ENCODE measurements around the gene SLC25A1. TPM values are rescaled to one million over a fixed set of nuclear protein-coding genes. Genes with fewer than 3 reads are reported as not detected.

Gene SLC25A1
- total RNA-seq, 1 experiment from 2014 or later: 162 TPM

GRCh38 chr22:19226428-19226827, 47.9 kb upstream of the SLC25A1 start:
- TF ChIP-seq SIN3A (IDR thresholded peaks at IDR 0.05; ENCODE audit: borderline replicate concordance, insufficient read depth, low read depth, low read length) (no peak), CTCF (IDR thresholded peaks at IDR 0.05) (no peak), TCF7L2 (IDR thresholded peaks at IDR 0.05; ENCODE audit: low read depth, low read length) (no peak), REST (IDR thresholded peaks at IDR 0.05; ENCODE audit: insufficient read depth in 1 of 2, low read depth in 2 of 2, low read length in 1 of 2) (no peak), POLR2AphosphoS5 (IDR thresholded peaks at IDR 0.05; ENCODE audit: low read depth, low read length) (no peak)
- ChIA-PET CTCF (no interaction called here), POLR2A (no interaction called here)
- Histone ChIP-seq H3K4me1 (ENCODE audit: control insufficient read depth, insufficient read depth, low read length) (no peaks in the 10 kb centered on the region), H3K27me3 (ENCODE audit: control insufficient read depth, insufficient read depth, low read length) (no peaks in the 10 kb centered on the region), H3K4me3 (ENCODE audit: low read depth in 2 of 2, low read length in 2 of 2) (no peak overlapping the region), H3K9me3 (ENCODE audit: control insufficient read depth, insufficient read depth, low read depth, low read length) (no peaks in the 10 kb centered on the region), H3K36me3 (ENCODE audit: control insufficient read depth, insufficient read depth, low read length) (no peaks in the 10 kb centered on the region), H3K27ac (ENCODE audit: low read length) (no peak overlapping the region)
- in situ Hi-C loops (cut with HindIII; ENCODE audit: low pct_unique_long_range_greater_than_20kb, low sequenced_read_pairs): no loop called here
- no peak for ATAC-seq
- no TSS peak for BruUV-seq (replicated peaks)
- intact Hi-C loops (cut with micrococcal nuclease; ENCODE audit: unreplicated experiment): loop anchor here (10.0 kb wide), 1 partner anchor 58 kb away; no protein-coding TSS in a partner anchor
- DNase-seq (ENCODE audit: low read depth, low spot score): no peak

GRCh38 chr22:19225560-19225959, 47.0 kb upstream of the SLC25A1 start:
- H3K4me3 ChIP-seq (ENCODE audit: low read depth in 2 of 2, low read length in 2 of 2): no peak overlapping the region
- no peak overlapping the region for H3K27ac ChIP-seq (ENCODE audit: low read length)
- CTCF ChIA-PET: no interaction called here
- DNase-seq (ENCODE audit: low read depth, low spot score): no peak
- intact Hi-C loops (cut with micrococcal nuclease; ENCODE audit: unreplicated experiment) (loop anchor here (10.0 kb wide), 1 partner anchor 59 kb away; no protein-coding TSS in a partner anchor), in situ Hi-C loops (cut with HindIII; ENCODE audit: low pct_unique_long_range_greater_than_20kb, low sequenced_read_pairs) (no loop called here)
- no peaks in the 10 kb centered on the region for H3K9me3 ChIP-seq (ENCODE audit: control insufficient read depth, insufficient read depth, low read depth, low read length)
- POLR2A ChIA-PET: no interaction called here
- BruUV-seq (replicated peaks): no TSS peak
- no peak for ATAC-seq
- TF ChIP-seq CTCF (IDR thresholded peaks at IDR 0.05) (no peak), REST (IDR thresholded peaks at IDR 0.05; ENCODE audit: insufficient read depth in 1 of 2, low read depth in 2 of 2, low read length in 1 of 2) (no peak), POLR2AphosphoS5 (IDR thresholded peaks at IDR 0.05; ENCODE audit: low read depth, low read length) (no peak), TCF7L2 (IDR thresholded peaks at IDR 0.05; ENCODE audit: low read depth, low read length) (no peak), SIN3A (IDR thresholded peaks at IDR 0.05; ENCODE audit: borderline replicate concordance, insufficient read depth, low read depth, low read length) (no peak)
- H3K4me1 ChIP-seq (ENCODE audit: control insufficient read depth, insufficient read depth, low read length): no peaks in the 10 kb centered on the region
- H3K36me3 ChIP-seq (ENCODE audit: control insufficient read depth, insufficient read depth, low read length): no peaks in the 10 kb centered on the region
- no peaks in the 10 kb centered on the region for H3K27me3 ChIP-seq (ENCODE audit: control insufficient read depth, insufficient read depth, low read length)

Data from Panc1 (cell line).